K562 (cell line): ENCODE measurements around the gene SCN8A. TPM values are rescaled to one million over a fixed set of nuclear protein-coding genes. Genes with fewer than 3 reads are reported as not detected.

ENCODE experiments used
- ATAC-seq: fragments of 200-7000 bp; cut with Tn5 transposase; 3 replicates; pipeline ENCODE4 v1.9.1; 2020; ENCODE audit warnings: moderate library complexity
- BruUV-seq: library from RNA; stranded (reverse); fragments of 400-500 nt; replicated peaks from 2 replicates; lab custom pipeline; 2021; lab: Mats Ljungman, UMichigan
- CTCF ChIA-PET: fragments of 300-600 bp; formaldehyde crosslinking; extraction: SDS; loops from one replicate; lab custom pipeline; 2021; ENCODE audit warnings: low intra/inter-chr PET ratio; lab: Yijun Ruan, JAX
- POLR2A ChIA-PET: fragments of 300-600, 350-650 bp; sonication (Branson Sonifier 250); formaldehyde crosslinking; extraction: SDS; loops from one replicate; lab custom pipeline; 2021; ENCODE audit warnings: antibody characterized with exemption, inconsistent platforms; lab: Yijun Ruan, JAX
- DNase-seq, 4 experiments: peaks; one replicate each; pipeline versions ENCODE4 v3.0.0 to v3.0.0-alpha.2; 2011 to 2018; ENCODE audit warnings: low spot score in 3 of 4, mixed read lengths in 3 of 4; ENCODE audit errors: extremely low read depth in 1 of 4
- FAIRE-seq: peaks from 2 replicates; lab custom pipeline; 2011; peaks lifted over from hg19 to GRCh38; lab: Jason Lieb, UNC
- H2AFZ ChIP-seq: 2 replicates; pipeline ENCODE4 v1.6.0; 2011; ENCODE audit warnings: low read depth, low read length, control low read depth, inconsistent platforms
- H3K27ac ChIP-seq: fragments of 200-600 bp; 3 replicates; pipeline ENCODE4 v1.8.0; 2011; ENCODE audit warnings: low read depth, mild to moderate bottlenecking, control low read depth, inconsistent platforms, low read length, moderate library complexity, mixed read lengths; ENCODE audit errors: extremely low read depth
- H3K27me3 ChIP-seq, 2 experiments: fragments of 300-600 bp in 1 of 2; 2 replicates in 1 of 2; 3 replicates in 1 of 2; pipeline versions ENCODE4 v1.6.0 to v1.8.0; 2011; ENCODE audit warnings: inconsistent platforms in 2 of 2, low read length in 2 of 2, mild to moderate bottlenecking in 1 of 2, mixed read lengths in 1 of 2, moderate library complexity in 1 of 2; ENCODE audit not compliant: control insufficient read depth in 2 of 2, insufficient read depth in 2 of 2
- H3K36me3 ChIP-seq: fragments of 300-600 bp; 3 replicates; pipeline ENCODE4 v1.8.0; 2011; ENCODE audit warnings: mild to moderate bottlenecking, low read length, inconsistent platforms; ENCODE audit not compliant: control insufficient read depth, insufficient read depth
- H3K4me1 ChIP-seq, 2 experiments: fragments of 200-600 bp in 1 of 2; replicated peaks in 1 of 2; 2 replicates in 1 of 2; 3 replicates in 1 of 2; pipeline versions ENCODE4 v1.5.1 to v1.8.0; 2011; ENCODE audit warnings: inconsistent platforms in 2 of 2, low read length in 2 of 2, mild to moderate bottlenecking in 1 of 2, mixed read lengths in 1 of 2, moderate library complexity in 1 of 2; ENCODE audit not compliant: control insufficient read depth in 2 of 2, insufficient read depth in 2 of 2
- H3K4me2 ChIP-seq: 2 replicates; pipeline ENCODE4 v1.6.1; 2011; ENCODE audit warnings: low read length, control low read depth, inconsistent platforms, mixed read lengths; ENCODE audit not compliant: insufficient read depth
- H3K4me3 ChIP-seq: fragments of 200-600 bp; sonication (generic), shearing (Covaris generic); 2 replicates; pipeline ENCODE4 v1.5.1; 2016; ENCODE audit warnings: control low read depth, inconsistent platforms
- H3K79me2 ChIP-seq: fragments of 200-600 bp; 3 replicates; pipeline ENCODE4 v1.8.0; 2011; ENCODE audit warnings: low read length, inconsistent platforms; ENCODE audit not compliant: control insufficient read depth, insufficient read depth
- H3K9ac ChIP-seq, 2 experiments: 2 replicates each; pipeline versions ENCODE4 v1.6.0 to v1.6.1; 2011; ENCODE audit warnings: low read depth in 2 of 2, low read length in 2 of 2, control low read depth in 1 of 2, inconsistent platforms in 1 of 2, mild to moderate bottlenecking in 1 of 2, mixed read lengths in 1 of 2; ENCODE audit not compliant: insufficient read depth in 1 of 2
- H3K9me1 ChIP-seq: one replicate; pipeline ENCODE4 v1.6.0; 2011; ENCODE audit warnings: inconsistent platforms, mild to moderate bottlenecking, low read length, moderate library complexity; ENCODE audit not compliant: control insufficient read depth, insufficient read depth
- H3K9me3 ChIP-seq: replicated peaks from 2 replicates; pipeline ENCODE4 v1.5.1; 2011; ENCODE audit warnings: low read depth, low read length, inconsistent platforms; ENCODE audit not compliant: control insufficient read depth, insufficient read depth
- H4K20me1 ChIP-seq: replicated peaks from 2 replicates; pipeline ENCODE4 v1.6.1; 2011; ENCODE audit warnings: low read length, inconsistent platforms, mixed read lengths; ENCODE audit not compliant: control insufficient read depth, insufficient read depth
- ETV6 ChIP-seq, 3 experiments: fragments of 150-350 bp in 1 of 3; sonication (generic) in 1 of 3; formaldehyde crosslinking in 1 of 3; IDR thresholded peaks; 2 replicates each; pipeline versions ENCODE4 v1.6.1 to v1.8.0; 2014 to 2022; ENCODE audit warnings: borderline replicate concordance in 2 of 3, low read depth in 2 of 3, antibody characterized with exemption in 1 of 3, low read length in 1 of 3, mild to moderate bottlenecking in 1 of 3, missing genetic modification reagents in 1 of 3
- HOXB6 ChIP-seq: fragments of 250-450 bp; sonication (Bioruptor Pico); IDR thresholded peaks from 2 replicates; pipeline ENCODE4 v1.5.1; 2022; ENCODE audit warnings: mild to moderate bottlenecking, borderline replicate concordance
- NFE2L1 ChIP-seq: fragments of 450-650 bp; IDR thresholded peaks from 2 replicates; pipeline ENCODE4 v1.6.1; 2016; ENCODE audit warnings: missing genetic modification characterization, low read depth, mild to moderate bottlenecking, missing compliant biosample characterization, moderate library complexity, borderline replicate concordance
- ZNF766 ChIP-seq: fragments of 200-800 bp; sonication (Bioruptor generic); conservative IDR thresholded peaks from 2 replicates; pipeline ENCODE4 v1.6.1; 2016; ENCODE audit warnings: missing genetic modification characterization, missing compliant biosample characterization
- ZNF79 ChIP-seq: fragments of 250-450 bp; sonication (Bioruptor Pico); IDR thresholded peaks from 2 replicates; pipeline ENCODE4 v1.4.0; 2020; ENCODE audit warnings: low read depth, mild to moderate bottlenecking, moderate library complexity
- WGBS: fragments of 100-300 bp; shearing (Covaris generic); methylation state at CpG from one replicate; pipeline ENCODE4 v1.1.6; 2016; ENCODE audit warnings: low coverage, mixed read lengths; ENCODE audit not compliant: insufficient coverage; ENCODE audit errors: missing lambda C conversion rate; 5-methylcytosine and 5-hydroxymethylcytosine counted together
- in situ Hi-C: fragments of 300-500 bp; cut with MboI; formaldehyde crosslinking; loops from 4 replicates; pipeline ENCODE4 v1.15.0; 2018; ENCODE audit warnings: inconsistent platforms, mixed read lengths
- intact Hi-C: fragments of 100-400 bp; cut with micrococcal nuclease; formaldehyde crosslinking; loops from 2 replicates; pipeline ENCODE4 v1.14.2; 2022
- polyA plus RNA-seq, 8 experiments: library from polyadenylated mRNA; depleted of rRNA in 4 of 8; stranded (reverse) in 5 of 8; unstranded in 3 of 8; fragments of >200 nt; fragmentation: Nextera tagmentation in 2 of 8; fragmentation: Illumina TruSeq in 1 of 8; extraction: Ambion mirVana in 2 of 8; extraction: Trizol in 1 of 8; gene quantifications; 2 replicates each; pipeline versions ENCODE4 v1.2.1 to v1.2.3, GENCODE V29; 2011 to 2014; ENCODE audit warnings: inconsistent platforms in 1 of 8, missing spikeins in 1 of 8
- total RNA-seq, 7 experiments: library from RNA; depleted of rRNA in 6 of 7; stranded (reverse); fragments of >200 nt in 6 of 7; fragmentation: Illumina TruSeq in 2 of 7; extraction: Trizol in 2 of 7; gene quantifications; 2 replicates each; pipeline versions ENCODE4 v1.2.1 to v1.2.3, GENCODE V29; 2011 to 2021; ENCODE audit warnings: low replicate concordance in 1 of 7

SCN8A gene
- total and polyA plus RNA-seq, 9 of the 15 experiments (the other 6 are each of a cell fraction or from before 2014, with no cell fraction given) = 0.03 to 0.29 (median 0.15) TPM; not detected in 1

- no peak overlapping the region for H3K27ac ChIP-seq
- TF ChIP-seq NFE2L1 (no peak), ETV6 (IDR thresholded peaks at IDR 0.05; ENCODE audit: borderline replicate concordance in 1 of 2, low read depth in 2 of 2, low read length in 1 of 2) (no peak), ETV6 (CRISPR knock-in tag; IDR thresholded peaks at IDR 0.05; ENCODE audit: borderline replicate concordance) (no peak), ZNF79 (CRISPR knock-in tag) (no peak)
- no peaks in the 10 kb centered on the region for H3K79me2 ChIP-seq
- WGBS = 6% methylated on average over 11 of the region's 11 CpGs
- H3K4me2 ChIP-seq = no peak overlapping the region
- H3K9me3 ChIP-seq = no peaks in the 10 kb centered on the region; the same call in 1 of the 2 replicates
- intact Hi-C loops = no loop called here
- no TSS peak for BruUV-seq
- H3K36me3 ChIP-seq = no peaks in the 10 kb centered on the region
- in situ Hi-C loops = no loop called here
- H3K9me1 ChIP-seq = no peaks in the 10 kb centered on the region
- peaks cover 5 to 13% of the 10 kb centered on the region in 2 experiments; a peak in 2 of 5 replicates for H3K4me1 ChIP-seq
- no peak overlapping the region for H3K4me3 ChIP-seq
- H3K9ac ChIP-seq = no peak overlapping the region
- no peak for DNase-seq
- ATAC-seq = no peak
- ChIA-PET CTCF (no interaction called here), POLR2A (interaction anchor here (0.5 to 0.7 kb wide), 2 partner anchors 70 to 261 kb away, joined by 3 to 4 read pairs; no protein-coding TSS in a partner anchor)
- H2AFZ ChIP-seq = no peak overlapping the region
- FAIRE-seq = no peak
- no peaks in the 10 kb centered on the region for H4K20me1 ChIP-seq
- H3K27me3 ChIP-seq = peaks cover 5 to 10% of the 10 kb centered on the region in 2 experiments; a peak in 3 of 5 replicates
Measured at GRCh38 chr12:51592034-51592705, 1.1 kb downstream of the SCN8A start.

GRCh38 chr12:51593021-51593420 lies 2.0 kb downstream of the SCN8A start:
- 0 out of 2 replicates have a peak, but pooled peaks have one; percentile 13 for TF ChIP-seq ZNF766 (CRISPR knock-in tag)
- no peak for TF ChIP-seq HOXB6 (CRISPR knock-in tag)
- POLR2A ChIA-PET = interaction anchor here (0.5 kb wide), 1 partner anchor 71 kb away, joined by 4 read pairs; no protein-coding TSS in a partner anchor
- CTCF ChIA-PET = no interaction called here
- Histone ChIP-seq H3K36me3 (no peaks in the 10 kb centered on the region), H3K79me2 (no peaks in the 10 kb centered on the region), H3K9ac (no peak overlapping the region), H3K4me3 (no peak overlapping the region), H4K20me1 (no peaks in the 10 kb centered on the region), H3K27me3 (peaks cover 5 to 8% of the 10 kb centered on the region in 2 experiments; a peak in 3 of 5 replicates), H3K4me2 (no peak overlapping the region), H3K27ac (no peak overlapping the region), H3K4me1 (peaks cover 5 to 13% of the 10 kb centered on the region in 2 experiments; a peak in 2 of 5 replicates), H3K9me1 (no peaks in the 10 kb centered on the region), H2AFZ (no peak overlapping the region), H3K9me3 (no peaks in the 10 kb centered on the region; the same call in 1 of the 2 replicates)
- no TSS peak for BruUV-seq
- in situ Hi-C loops = no loop called here
- DNase-seq (no peak), FAIRE-seq (no peak), ATAC-seq (no peak)
- intact Hi-C loops = no loop called here
- WGBS = 3% methylated on average over 2 of the region's 2 CpGs
